ENCODE data around the gene OTULINL. TPM values are rescaled to one million over a fixed set of nuclear protein-coding genes. Genes with fewer than 3 reads are reported as not detected.

OTULINL gene
- total and polyA plus RNA-seq, 2 of the 8 experiments (the other 6 are each of a cell fraction or from before 2014, with no cell fraction given): 3.1 to 8.3 TPM

GRCh38 chr5:14603141-14603540, 21.5 kb downstream of the OTULINL start:
- ChIA-PET CTCF (ENCODE audit: partially characterized antibody) (no interaction called here), POLR2A (ENCODE audit: partially characterized antibody) (no interaction called here)
- TF ChIP-seq CHD1 (IDR thresholded peaks at IDR 0.05; ENCODE audit: low read depth, low read length): no peak
- Histone ChIP-seq H3K14ac (ENCODE audit: insufficient read length) (no peak overlapping the region), H4K91ac (replicated peaks; ENCODE audit: insufficient read length, low read length) (no peak overlapping the region), H3K79me2 (ENCODE audit: control insufficient read depth in 1 of 2, insufficient read depth in 2 of 2, low read length in 2 of 2) (no peaks in the 10 kb centered on the region), H3K23ac (ENCODE audit: insufficient read length) (no peak overlapping the region), H3K18ac (ENCODE audit: extremely low read depth, low read length) (no peak overlapping the region), H3K27me3 (replicated peaks in 1 of 4; ENCODE audit: control insufficient read depth in 3 of 4, extremely low read depth in 1 of 4, insufficient read depth in 3 of 4, low read length in 3 of 4) (no peaks in the 10 kb centered on the region), H3K4ac (replicated peaks; ENCODE audit: insufficient read length, low read depth, low read length) (no peak overlapping the region), H2BK120ac (replicated peaks; ENCODE audit: low read depth, low read length) (no peak overlapping the region), H2BK5ac (ENCODE audit: low read depth, low read length) (no peak overlapping the region), H2BK20ac (ENCODE audit: low read length) (no peak overlapping the region), H3K4me3 (ENCODE audit: extremely low read depth in 1 of 4, insufficient read depth in 2 of 4, low read depth in 3 of 4, low read length in 4 of 4) (no peak overlapping the region), H4K5ac (ENCODE audit: insufficient read length, low read depth, low read length) (no peak overlapping the region), H4K20me1 (replicated peaks in 1 of 2; ENCODE audit: control insufficient read depth in 1 of 2, insufficient read depth in 2 of 2, low read length in 2 of 2) (no peaks in the 10 kb centered on the region), H3K56ac (replicated peaks; ENCODE audit: insufficient read length, low read depth, low read length) (no peak overlapping the region), H3K36me3 (ENCODE audit: control insufficient read depth in 2 of 4, insufficient read depth in 4 of 4, low read length in 3 of 4) (no peaks in the 10 kb centered on the region), H4K8ac (ENCODE audit: extremely low read depth, insufficient read depth, low read length) (no peak overlapping the region), H2AK5ac (ENCODE audit: low read depth, low read length) (no peak overlapping the region), H3K4me1 (replicated peaks in 1 of 4; ENCODE audit: control insufficient read depth in 3 of 4, insufficient read depth in 4 of 4, low read length in 3 of 4) (no peaks in the 10 kb centered on the region), H3K27ac (ENCODE audit: low read depth, low read length) (no peak overlapping the region), H2BK15ac (ENCODE audit: low read length) (no peak overlapping the region), H2BK12ac (ENCODE audit: low read depth, low read length) (no peak overlapping the region), H3K4me2 (ENCODE audit: insufficient read depth in 1 of 2, low read depth in 2 of 2, low read length in 2 of 2) (no peak overlapping the region), H3K23me2 (ENCODE audit: low read depth, low read length) (no peaks in the 10 kb centered on the region), H3K9me3 (ENCODE audit: insufficient read depth in 2 of 2, low read depth in 1 of 2, low read length in 1 of 2) (no peaks in the 10 kb centered on the region), H3K79me1 (ENCODE audit: low read depth, low read length) (no peaks in the 10 kb centered on the region), H2AFZ (ENCODE audit: low read length) (no peak overlapping the region), H3K9ac (replicated peaks in 1 of 4; ENCODE audit: extremely low read depth in 1 of 4, low read depth in 3 of 4, low read length in 3 of 4) (no peak overlapping the region)
- 87% methylated on average over 1 of the region's 1 CpG; no CpG with 5 or more reads in 1 of the 2 experiments for WGBS, 2 experiments (ENCODE audit: extremely low coverage in 1 of 2, insufficient coverage in 1 of 2, insufficient read length in 1 of 2, insufficient replicate concordance in 2 of 2, low coverage in 1 of 2, low lambda C conversion rate in 2 of 2, missing lambda C conversion rate in 1 of 2)
- FAIRE-seq: no peak
- DNase-seq (ENCODE audit: low read depth in 1 of 2, low spot score in 2 of 2): no peak

All from H1 (cell line).